Bronchial epithelial cell (primary cell): ENCODE data around the gene MYO7A. TPM values are rescaled to one million over a fixed set of nuclear protein-coding genes. Genes with fewer than 3 reads are reported as not detected.

Experiments used
- DNase-seq: peaks from one replicate; pipeline ENCODE4 v3.0.0-alpha.2; 2010; ENCODE audit warnings: low read depth
- FAIRE-seq: peaks from 2 replicates; lab custom pipeline; 2011; peaks lifted over from hg19 to GRCh38; lab: Jason Lieb, UNC
- H3K27me3 ChIP-seq: 2 replicates; pipeline ENCODE4 v1.5.1; 2011; ENCODE audit warnings: low read length; ENCODE audit not compliant: control insufficient read depth, insufficient read depth
- H3K36me3 ChIP-seq: 2 replicates; pipeline ENCODE4 v1.5.1; 2011; ENCODE audit warnings: low read length; ENCODE audit not compliant: control insufficient read depth, insufficient read depth
- H3K4me3 ChIP-seq: 2 replicates; pipeline ENCODE4 v1.5.1; 2011; ENCODE audit warnings: mild to moderate bottlenecking, low read depth, low read length, control low read depth
- total RNA-seq: library from RNA; depleted of rRNA; stranded (reverse); fragments of >200 nt; gene quantifications from 2 replicates; pipeline ENCODE4 v1.2.1, GENCODE V29; 2014
- TF ChIP-seq, protein P1 (sequence below): IDR thresholded peaks from 2 replicates; pipeline ENCODE4 v1.5.1; 2011; ENCODE audit warnings: mild to moderate bottlenecking, moderate library complexity, low read length, control low read depth, inconsistent platforms; ENCODE audit not compliant: insufficient read depth, severe bottlenecking

The MYO7A gene
- total RNA-seq, 1 donor from 2014 or later: under 0.01 TPM

DNA sequence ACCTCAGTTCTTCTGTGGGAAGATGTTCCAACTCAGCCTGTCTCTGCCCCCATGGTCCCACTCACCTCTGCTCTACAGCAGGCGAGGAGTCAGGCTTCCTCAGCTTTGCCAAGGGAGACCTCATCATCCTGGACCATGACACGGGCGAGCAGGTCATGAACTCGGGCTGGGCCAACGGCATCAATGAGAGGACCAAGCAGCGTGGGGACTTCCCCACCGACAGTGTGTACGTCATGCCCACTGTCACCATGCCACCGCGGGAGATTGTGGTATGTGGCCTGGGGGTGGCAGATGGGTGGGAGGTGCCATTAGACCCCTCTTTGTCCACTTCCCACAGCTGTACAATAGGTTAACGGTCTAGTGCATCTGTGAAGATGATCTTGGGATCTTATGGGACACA is 73.3 kb downstream of the MYO7A start:
- FAIRE-seq: no peak

DNA sequence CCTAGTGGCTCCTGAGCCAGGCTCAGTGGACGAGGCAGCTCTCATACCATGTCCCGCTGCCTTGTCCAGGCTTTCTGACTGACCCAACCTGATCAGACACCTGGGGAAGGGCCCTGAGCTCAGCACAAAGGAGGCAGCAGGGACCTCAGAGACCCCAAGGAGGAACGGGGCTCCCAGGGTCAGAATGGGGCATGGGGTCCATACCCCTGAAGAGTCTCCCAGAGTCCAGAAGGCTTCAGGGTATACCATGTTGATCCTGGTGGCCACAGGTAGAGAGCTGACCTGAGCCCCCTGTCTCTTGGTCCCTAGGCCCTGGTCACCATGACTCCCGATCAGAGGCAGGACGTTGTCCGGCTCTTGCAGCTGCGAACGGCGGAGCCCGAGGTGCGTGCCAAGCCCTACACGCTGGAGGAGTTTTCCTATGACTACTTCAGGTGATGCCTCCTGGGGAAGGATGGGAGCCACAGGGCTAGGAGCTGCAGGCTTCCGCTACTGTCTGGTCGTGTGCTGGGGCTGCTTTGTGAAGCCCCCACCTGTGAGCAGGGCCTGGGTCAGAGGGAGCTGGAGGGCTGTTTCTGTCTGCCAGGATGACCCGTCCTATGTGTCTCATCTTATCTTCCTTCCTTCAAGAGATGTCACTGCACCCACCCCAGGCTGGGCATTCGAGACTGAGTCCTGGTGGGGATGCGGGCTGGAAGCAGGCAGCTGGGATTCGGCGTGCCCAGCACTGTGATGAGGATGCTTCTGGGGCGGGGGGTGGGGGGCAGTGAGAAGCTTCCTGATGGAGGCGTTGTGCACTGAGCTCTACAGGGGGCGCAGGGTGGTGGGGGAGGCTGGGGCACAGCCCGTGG is 74.2 kb downstream of the MYO7A start:
- no peaks in the 10 kb centered on the region for H3K36me3 ChIP-seq
- no peak for DNase-seq
- no peak for FAIRE-seq

More for the DNA sequence above, 73.3 kb downstream of the MYO7A start:
- no peak for DNase-seq
- H3K27me3 ChIP-seq: no peaks in the 10 kb centered on the region
- TF ChIP-seq, protein P1, sequence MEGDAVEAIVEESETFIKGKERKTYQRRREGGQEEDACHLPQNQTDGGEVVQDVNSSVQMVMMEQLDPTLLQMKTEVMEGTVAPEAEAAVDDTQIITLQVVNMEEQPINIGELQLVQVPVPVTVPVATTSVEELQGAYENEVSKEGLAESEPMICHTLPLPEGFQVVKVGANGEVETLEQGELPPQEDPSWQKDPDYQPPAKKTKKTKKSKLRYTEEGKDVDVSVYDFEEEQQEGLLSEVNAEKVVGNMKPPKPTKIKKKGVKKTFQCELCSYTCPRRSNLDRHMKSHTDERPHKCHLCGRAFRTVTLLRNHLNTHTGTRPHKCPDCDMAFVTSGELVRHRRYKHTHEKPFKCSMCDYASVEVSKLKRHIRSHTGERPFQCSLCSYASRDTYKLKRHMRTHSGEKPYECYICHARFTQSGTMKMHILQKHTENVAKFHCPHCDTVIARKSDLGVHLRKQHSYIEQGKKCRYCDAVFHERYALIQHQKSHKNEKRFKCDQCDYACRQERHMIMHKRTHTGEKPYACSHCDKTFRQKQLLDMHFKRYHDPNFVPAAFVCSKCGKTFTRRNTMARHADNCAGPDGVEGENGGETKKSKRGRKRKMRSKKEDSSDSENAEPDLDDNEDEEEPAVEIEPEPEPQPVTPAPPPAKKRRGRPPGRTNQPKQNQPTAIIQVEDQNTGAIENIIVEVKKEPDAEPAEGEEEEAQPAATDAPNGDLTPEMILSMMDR: no peak
- no peaks in the 10 kb centered on the region for H3K36me3 ChIP-seq
- no peak overlapping the region for H3K4me3 ChIP-seq

DNA sequence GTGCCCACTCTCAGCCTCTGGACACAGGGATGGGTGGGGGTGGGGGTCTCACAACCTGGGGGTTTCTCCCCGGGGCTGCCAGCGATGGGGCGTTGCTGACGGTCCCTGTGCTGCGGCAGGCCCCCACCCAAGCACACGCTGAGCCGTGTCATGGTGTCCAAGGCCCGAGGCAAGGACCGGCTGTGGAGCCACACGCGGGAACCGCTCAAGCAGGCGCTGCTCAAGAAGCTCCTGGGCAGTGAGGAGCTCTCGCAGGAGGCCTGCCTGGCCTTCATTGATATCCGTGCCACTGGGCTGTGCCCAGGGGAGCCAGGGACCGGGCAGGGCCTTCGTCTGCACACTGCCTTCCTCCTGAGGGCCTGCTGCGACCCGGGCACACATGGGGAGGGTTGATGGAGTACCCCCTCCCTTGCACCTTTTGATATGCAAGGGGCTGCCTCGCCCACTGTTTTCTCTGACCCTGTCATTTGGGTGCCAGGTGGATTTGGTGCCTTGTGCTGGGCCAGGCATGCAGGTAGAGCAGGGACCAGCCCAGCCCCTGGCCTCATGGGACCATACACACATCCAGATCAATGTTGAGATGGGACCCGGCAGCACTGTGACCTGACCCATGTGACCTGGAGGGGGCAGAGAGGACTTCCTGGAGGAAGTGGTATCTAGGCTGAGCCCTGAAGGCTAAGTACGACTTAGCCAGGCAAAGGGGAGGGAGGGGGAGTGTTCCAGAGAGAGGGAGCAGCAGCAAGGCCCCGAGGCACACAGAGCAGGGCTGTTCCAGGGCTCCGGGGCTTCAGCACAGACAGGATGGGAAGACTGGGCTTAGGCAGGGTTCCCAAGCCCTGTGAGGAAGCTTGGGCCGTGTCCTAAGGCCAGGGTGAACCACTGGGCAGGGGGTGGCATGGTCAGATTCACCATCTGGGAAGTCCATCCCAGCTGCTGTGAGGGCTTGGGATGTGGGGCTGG is 75.2 kb downstream of the MYO7A start:
- FAIRE-seq (no peak), DNase-seq (no peak)
- TF ChIP-seq, protein P1: no peak
- Histone ChIP-seq H3K4me3 (no peak overlapping the region), H3K27me3 (no peaks in the 10 kb centered on the region), H3K36me3 (no peaks in the 10 kb centered on the region)

More for the DNA sequence above, 74.2 kb downstream of the MYO7A start:
- no peak overlapping the region for H3K4me3 ChIP-seq
- TF ChIP-seq, protein P1: no peak
- no peaks in the 10 kb centered on the region for H3K27me3 ChIP-seq

DNA sequence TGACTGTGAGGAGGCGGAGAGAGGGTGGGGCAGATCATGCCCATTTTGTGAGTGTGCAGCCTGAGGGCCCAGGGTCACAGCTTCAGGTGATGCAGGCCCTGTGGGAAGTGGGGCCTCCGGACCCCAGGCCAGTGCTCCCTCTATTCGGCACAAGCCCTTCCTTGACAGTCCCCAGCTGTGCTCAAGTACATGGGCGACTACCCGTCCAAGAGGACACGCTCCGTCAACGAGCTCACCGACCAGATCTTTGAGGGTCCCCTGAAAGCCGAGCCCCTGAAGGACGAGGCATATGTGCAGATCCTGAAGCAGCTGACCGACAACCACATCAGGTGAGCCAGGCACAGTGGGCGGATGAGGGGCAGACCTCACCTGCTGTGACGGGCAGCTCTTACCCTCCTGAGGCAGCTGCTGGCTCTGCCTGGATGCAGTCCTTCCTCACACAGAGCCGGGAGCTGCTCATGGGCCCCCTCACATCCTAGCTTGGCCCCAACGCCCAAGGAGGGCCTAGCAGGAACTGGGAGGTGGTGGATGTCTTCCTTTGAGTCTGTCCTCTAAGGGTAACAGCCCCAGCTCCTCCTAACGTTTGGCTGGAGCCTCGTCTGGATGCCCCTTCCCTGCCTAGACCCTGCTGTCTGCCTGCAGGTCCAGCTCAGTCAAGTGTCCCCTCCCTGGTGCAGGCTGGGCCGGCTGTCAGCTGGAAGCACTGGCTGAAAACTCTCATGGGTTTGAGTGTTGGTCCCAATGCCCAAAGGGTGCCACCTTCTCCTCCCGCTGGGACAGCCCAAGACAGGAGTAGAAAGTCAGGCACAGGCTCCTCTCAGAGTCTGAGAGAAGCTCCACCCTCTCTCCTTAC is 76.1 kb downstream of the MYO7A start:
- FAIRE-seq: no peak
- no peak overlapping the region for H3K4me3 ChIP-seq
- H3K27me3 ChIP-seq: no peaks in the 10 kb centered on the region
- DNase-seq: no peak
- H3K36me3 ChIP-seq: no peaks in the 10 kb centered on the region
- TF ChIP-seq, protein P1: no peak

DNA sequence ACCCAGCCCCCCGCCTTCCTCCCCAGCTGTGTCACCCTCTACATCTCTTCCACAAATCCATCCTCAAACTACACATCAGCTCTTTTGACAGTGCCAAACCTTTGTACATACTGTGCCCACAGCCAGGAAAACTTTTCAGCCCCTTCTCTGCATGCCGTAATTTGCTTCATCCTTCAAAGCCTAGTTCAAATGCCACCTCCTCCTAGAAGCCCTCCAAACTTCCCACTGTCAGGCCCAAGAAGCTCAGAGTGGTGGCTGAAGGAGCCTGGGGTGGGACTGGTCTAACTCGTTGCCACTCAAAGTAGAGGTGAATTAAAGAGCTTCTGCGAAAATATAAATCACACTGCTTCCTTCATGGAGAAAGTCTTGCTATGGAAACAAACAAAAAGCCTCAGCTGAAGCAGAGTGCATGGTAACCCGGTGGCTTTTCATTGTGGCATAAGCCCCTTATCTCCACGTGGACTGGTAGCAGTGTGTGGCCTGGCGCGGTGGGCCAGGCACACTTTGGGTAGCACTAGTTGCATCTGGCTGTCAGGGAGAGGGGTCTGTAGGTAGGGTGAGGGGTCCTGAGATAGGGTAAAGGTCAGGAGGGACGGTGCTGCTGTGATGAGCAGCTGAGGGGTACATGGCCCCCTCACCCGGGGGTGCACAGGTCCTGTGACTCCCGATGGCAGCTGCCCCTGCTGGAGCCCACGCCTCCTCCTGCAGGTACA is 76.9 kb downstream of the MYO7A start:
- DNase-seq (no peak), FAIRE-seq (no peak)
- TF ChIP-seq, protein P1: no peak
- no peaks in the 10 kb centered on the region for H3K36me3 ChIP-seq
- no peaks in the 10 kb centered on the region for H3K27me3 ChIP-seq
- no peak overlapping the region for H3K4me3 ChIP-seq
